Measurements from ENCODE around the gene RCOR1. TPM values are rescaled to one million over a fixed set of nuclear protein-coding genes. Genes with fewer than 3 reads are reported as not detected.
A peak's percentile ranks its signal among the peaks of the same experiment; 100 is the strongest.

The RCOR1 gene
- total RNA-seq, 1 experiment from 2014 or later, result 34.1 TPM

GRCh38 chr14:102775855-102776760 lies 183.7 kb downstream of the RCOR1 start:
- no peak overlapping the region for H3K4me2 ChIP-seq (ENCODE audit: insufficient read depth, insufficient read length, low read length)
- no CpG with 5 or more reads among the region's 22 CpGs for whole genome bisulfite sequencing (ENCODE audit: extremely low coverage, insufficient read length, low lambda C conversion rate)
- no peaks in the 10 kb centered on the region; a peak in 2 of 5 replicates for H3K9me3 Mint-ChIP-seq

More at GRCh38 chr14:102775855-102776760, 183.7 kb downstream of the RCOR1 start:
- no peak overlapping the region for H2AFZ ChIP-seq (ENCODE audit: low read length)
- no peak overlapping the region for H2BK20ac ChIP-seq (ENCODE audit: low read depth, low read length, poor library complexity, severe bottlenecking)
- peak overlapping the region in 1 of 3 experiments; percentile 16; a peak in 2 of 7 replicates for H3K27ac Mint-ChIP-seq
- no peaks in the 10 kb centered on the region for H3K36me3 Mint-ChIP-seq (ENCODE audit: insufficient read depth in 1 of 3, low read depth in 3 of 3)
- H4K20me1 ChIP-seq (ENCODE audit: control insufficient read depth, insufficient read depth, insufficient read length), result no peaks in the 10 kb centered on the region
- no peak overlapping the region for H2BK120ac ChIP-seq (ENCODE audit: low read depth, low read length, poor library complexity, severe bottlenecking)
- peaks cover 17% of the 10 kb centered on the region for H3K27me3 Mint-ChIP-seq (ENCODE audit: low read depth)
- H2BK15ac ChIP-seq (ENCODE audit: low read depth, low read length), result no peak overlapping the region
- DNase-seq, result peak; percentile 32
- no peak overlapping the region for H4K91ac ChIP-seq (ENCODE audit: insufficient read length, low read depth, low read length)
- H3T11ph ChIP-seq (ENCODE audit: low read length), result no peak overlapping the region
- H3K27me3 ChIP-seq (ENCODE audit: insufficient read depth, low read length), result peaks cover 5% of the 10 kb centered on the region; the same call in 1 of the 2 replicates
- H3K56ac ChIP-seq (ENCODE audit: insufficient read length, low read depth, low read length), result no peak overlapping the region
- H3K79me1 ChIP-seq (ENCODE audit: insufficient read depth, low read depth, low read length, poor library complexity, severe bottlenecking), result no peaks in the 10 kb centered on the region
- H3K4ac ChIP-seq (ENCODE audit: low read depth, low read length), result no peak overlapping the region
- H3K27ac ChIP-seq (ENCODE audit: insufficient read length, low read depth, low read length), result no peak overlapping the region
- H3K9ac ChIP-seq (ENCODE audit: extremely low read depth, insufficient read length, low read length), result no peak overlapping the region
- H3K18ac ChIP-seq (ENCODE audit: insufficient read length, low read depth, low read length), result no peak overlapping the region
- no peak overlapping the region for H4K8ac ChIP-seq (replicated peaks; ENCODE audit: insufficient read length, low read depth, low read length)
- no peak overlapping the region for H2BK5ac ChIP-seq (ENCODE audit: insufficient read length, low read length)
- no peaks in the 10 kb centered on the region; the same call in 1 of the 2 replicates for H3K79me2 ChIP-seq (ENCODE audit: insufficient read depth, low read length)
- no peak overlapping the region for H3K23ac ChIP-seq (ENCODE audit: insufficient read length, low read depth, low read length)
- no peak overlapping the region for H2BK12ac ChIP-seq (ENCODE audit: insufficient read length, low read depth, low read length)
- TF ChIP-seq CTCF (conservative IDR thresholded peaks at IDR 0.05), result no peak
- peaks cover 5% of the 10 kb centered on the region; the same call in 1 of the 2 replicates for H3K4me1 ChIP-seq (ENCODE audit: insufficient read depth, low read length)
- H3K14ac ChIP-seq (ENCODE audit: insufficient read depth, low read length), result no peak overlapping the region
- peaks cover 11% of the 10 kb centered on the region for H3K23me2 ChIP-seq (ENCODE audit: insufficient read length, low read depth, low read length, poor library complexity, severe bottlenecking)
- H2AK5ac ChIP-seq (ENCODE audit: insufficient read length, low read length), result no peak overlapping the region
- H3K9me3 ChIP-seq (ENCODE audit: control insufficient read depth, low read depth, low read length), result no peaks in the 10 kb centered on the region
- H4K5ac ChIP-seq (ENCODE audit: insufficient read length, low read depth, low read length), result no peak overlapping the region
- H3K4me3 Mint-ChIP-seq, result peak overlapping the region; percentile 72 to 88
- H3K4me1 Mint-ChIP-seq, result peaks cover 36% of the 10 kb centered on the region in 2 experiments
